BLaER1 treated with 17β-estradiol and CSF1 and Interleukin-3, amounts not matched to agents 10 nM and 100 nM (cell line): ENCODE results near the gene GRID1.

Experiments used
- H3K27ac ChIP-seq, 11 experiments: shearing (Covaris generic); formaldehyde crosslinking; 2 replicates each; pipeline ENCODE4 v1.8.1; 2022
- H3K27me3 ChIP-seq, 11 experiments: shearing (Covaris generic); formaldehyde crosslinking; 2 replicates each; pipeline ENCODE4 v1.8.1; 2022
- H3K36me3 ChIP-seq, 11 experiments: shearing (Covaris generic); formaldehyde crosslinking; 2 replicates each; pipeline ENCODE4 v1.8.1; 2022
- H3K4me1 ChIP-seq, 10 experiments: shearing (Covaris generic); formaldehyde crosslinking; 2 replicates each; pipeline ENCODE4 v1.8.1; 2022
- H3K4me2 ChIP-seq, 11 experiments: shearing (Covaris generic); formaldehyde crosslinking; 2 replicates each; pipeline ENCODE4 v1.8.1; 2022
- H3K4me3 ChIP-seq, 10 experiments: shearing (Covaris generic); formaldehyde crosslinking; 2 replicates each; pipeline ENCODE4 v1.8.1; 2022
- H3K9ac ChIP-seq, 11 experiments: shearing (Covaris generic); formaldehyde crosslinking; 2 replicates each; pipeline ENCODE4 v1.8.1; 2022
- H3K9me3 ChIP-seq, 11 experiments: shearing (Covaris generic); formaldehyde crosslinking; replicated peaks in 1 of 11; 2 replicates each; pipeline ENCODE4 v1.8.1; 2022
- H4K20me1 ChIP-seq, 11 experiments: shearing (Covaris generic); formaldehyde crosslinking; 2 replicates each; pipeline ENCODE4 v1.8.1; 2022
- Cebpa-rat ChIP-seq, 11 experiments: shearing (Covaris generic); IDR thresholded peaks; 2 replicates each; pipeline ENCODE4 v1.8.1; 2022

Gene GRID1

GRCh38 chr10:86160890-86161585 is 205.6 kb downstream of the GRID1 start:
- no peak overlapping the region for H3K4me2 ChIP-seq
- H3K4me1 ChIP-seq = no peaks in the 10 kb centered on the region
- H3K27me3 ChIP-seq = no peaks in the 10 kb centered on the region
- H4K20me1 ChIP-seq = no peaks in the 10 kb centered on the region
- H3K27ac ChIP-seq = no peak overlapping the region
- TF ChIP-seq Cebpa-rat (IDR thresholded peaks at IDR 0.05) = no peak
- H3K9ac ChIP-seq = no peak overlapping the region
- no peaks in the 10 kb centered on the region for H3K36me3 ChIP-seq
- H3K4me3 ChIP-seq = no peak overlapping the region
- H3K9me3 ChIP-seq = no peaks in the 10 kb centered on the region

DNA sequence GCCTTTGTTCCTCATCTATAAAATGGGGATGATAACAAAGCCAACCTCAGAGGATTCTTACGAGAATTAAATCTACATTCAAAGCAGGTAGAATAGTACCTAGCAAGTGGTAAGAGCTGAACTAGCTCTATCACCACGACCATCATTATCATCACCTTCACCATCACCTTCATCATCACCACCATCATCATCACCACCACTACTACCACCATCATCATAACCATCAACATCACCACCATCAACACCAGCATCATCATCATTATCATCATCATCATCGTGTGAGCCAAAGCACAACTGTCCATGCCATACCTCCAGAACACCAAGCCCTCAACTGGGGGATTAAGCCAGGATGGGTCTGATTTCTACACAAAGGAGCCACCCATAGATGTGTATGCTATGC is 206.8 kb downstream of the GRID1 start:
- Histone ChIP-seq H3K36me3 (no peaks in the 10 kb centered on the region), H3K27ac (no peak overlapping the region), H3K9me3 (no peaks in the 10 kb centered on the region), H3K4me3 (no peak overlapping the region), H3K27me3 (no peaks in the 10 kb centered on the region), H3K4me2 (no peak overlapping the region), H3K9ac (no peak overlapping the region), H4K20me1 (no peaks in the 10 kb centered on the region), H3K4me1 (no peaks in the 10 kb centered on the region)
- no peak for TF ChIP-seq Cebpa-rat (IDR thresholded peaks at IDR 0.05)

GRCh38 chr10:86155054-86155921 is 211.3 kb downstream of the GRID1 start:
- H3K9me3 ChIP-seq = no peaks in the 10 kb centered on the region
- H4K20me1 ChIP-seq = no peaks in the 10 kb centered on the region
- H3K4me2 ChIP-seq = no peak overlapping the region
- TF ChIP-seq Cebpa-rat (IDR thresholded peaks at IDR 0.05) = no peak
- H3K27ac ChIP-seq = no peak overlapping the region
- no peaks in the 10 kb centered on the region for H3K36me3 ChIP-seq
- no peaks in the 10 kb centered on the region for H3K27me3 ChIP-seq
- H3K4me3 ChIP-seq = no peak overlapping the region
- H3K9ac ChIP-seq = no peak overlapping the region
- H3K4me1 ChIP-seq = no peaks in the 10 kb centered on the region

- H3K9me3 ChIP-seq = no peaks in the 10 kb centered on the region
- no peak for TF ChIP-seq Cebpa-rat (IDR thresholded peaks at IDR 0.05)
- no peak overlapping the region for H3K9ac ChIP-seq
- H3K4me2 ChIP-seq = no peak overlapping the region
- H4K20me1 ChIP-seq = no peaks in the 10 kb centered on the region
- H3K27me3 ChIP-seq = no peaks in the 10 kb centered on the region
- H3K27ac ChIP-seq = no peak overlapping the region
- no peak overlapping the region for H3K4me3 ChIP-seq
- H3K4me1 ChIP-seq = no peaks in the 10 kb centered on the region
- no peaks in the 10 kb centered on the region for H3K36me3 ChIP-seq
Observed at GRCh38 chr10:86153751-86154150, 212.8 kb downstream of the GRID1 start.

DNA sequence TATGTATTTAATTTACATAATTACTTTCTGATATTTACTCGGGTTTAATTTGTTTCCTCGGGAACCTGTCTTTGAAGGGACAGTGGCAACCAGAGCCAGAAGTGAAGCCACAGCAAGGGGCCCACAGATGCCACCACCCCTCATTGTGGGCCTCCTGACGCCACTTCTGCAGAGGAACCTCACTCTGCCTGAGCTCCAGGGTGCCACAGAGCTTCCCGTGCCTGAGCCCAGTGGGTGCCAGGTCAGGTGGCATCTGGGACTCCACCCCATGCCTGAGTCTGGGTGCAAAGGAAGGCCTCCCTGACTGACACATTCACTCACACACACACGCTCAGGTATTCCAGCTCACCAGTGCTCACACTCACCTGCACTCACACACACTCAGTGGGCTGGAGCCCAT is 213.7 kb downstream of the GRID1 start:
- no peaks in the 10 kb centered on the region for H3K27me3 ChIP-seq
- H3K4me2 ChIP-seq = no peak overlapping the region
- H3K9me3 ChIP-seq = no peaks in the 10 kb centered on the region
- H3K27ac ChIP-seq = no peak overlapping the region
- no peaks in the 10 kb centered on the region for H3K4me1 ChIP-seq
- no peaks in the 10 kb centered on the region for H3K36me3 ChIP-seq
- no peak for TF ChIP-seq Cebpa-rat (IDR thresholded peaks at IDR 0.05)
- no peak overlapping the region for H3K9ac ChIP-seq
- no peaks in the 10 kb centered on the region for H4K20me1 ChIP-seq
- no peak overlapping the region for H3K4me3 ChIP-seq

DNA sequence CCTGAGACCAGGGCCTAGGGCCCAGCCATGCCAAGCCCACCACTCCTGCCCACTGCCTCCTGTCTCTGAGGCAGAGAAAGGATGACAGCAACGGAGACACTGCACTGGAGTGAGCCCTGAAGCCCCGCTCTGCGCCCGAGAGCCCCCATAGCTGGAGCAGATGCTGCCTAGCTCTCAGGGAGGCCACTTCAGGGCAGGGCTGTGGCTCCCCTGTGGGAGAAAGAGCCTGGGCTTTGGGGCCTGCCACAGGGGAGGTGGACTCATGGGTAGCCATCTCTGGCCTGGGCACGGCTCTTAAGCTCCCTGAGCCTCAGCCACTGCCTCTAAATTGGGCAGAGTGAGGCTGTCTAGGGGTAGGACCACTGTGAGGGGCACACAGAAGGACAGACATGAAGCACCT is 214.2 kb downstream of the GRID1 start:
- Histone ChIP-seq H3K27ac (no peak overlapping the region), H3K4me3 (no peak overlapping the region), H3K9ac (no peak overlapping the region), H3K4me1 (no peaks in the 10 kb centered on the region), H3K36me3 (no peaks in the 10 kb centered on the region), H3K9me3 (no peaks in the 10 kb centered on the region), H3K4me2 (no peak overlapping the region), H3K27me3 (no peaks in the 10 kb centered on the region), H4K20me1 (no peaks in the 10 kb centered on the region)
- TF ChIP-seq Cebpa-rat (IDR thresholded peaks at IDR 0.05) = no peak

GRCh38 chr10:86151613-86152012 is 215.0 kb downstream of the GRID1 start:
- Histone ChIP-seq H3K4me1 (peaks cover 0 to 4% (median 2%) of the 10 kb centered on the region in 10 experiments; a peak in 10 of 20 replicates), H3K27ac (no peak overlapping the region), H4K20me1 (no peaks in the 10 kb centered on the region), H3K36me3 (no peaks in the 10 kb centered on the region), H3K4me2 (no peak overlapping the region), H3K27me3 (no peaks in the 10 kb centered on the region), H3K9me3 (no peaks in the 10 kb centered on the region), H3K4me3 (no peak overlapping the region), H3K9ac (no peak overlapping the region)
- no peak for TF ChIP-seq Cebpa-rat (IDR thresholded peaks at IDR 0.05)

GRCh38 chr10:86149257-86149656 is 217.3 kb downstream of the GRID1 start:
- Histone ChIP-seq H3K4me2 (no peak overlapping the region), H3K9ac (no peak overlapping the region), H3K36me3 (no peaks in the 10 kb centered on the region), H4K20me1 (no peaks in the 10 kb centered on the region; a peak in 1 of 22 replicates), H3K9me3 (no peaks in the 10 kb centered on the region), H3K4me1 (peaks cover 0 to 7% (median 6%) of the 10 kb centered on the region in 10 experiments; a peak in 10 of 20 replicates), H3K27me3 (no peaks in the 10 kb centered on the region), H3K27ac (no peak overlapping the region), H3K4me3 (no peak overlapping the region)
- no peak for TF ChIP-seq Cebpa-rat (IDR thresholded peaks at IDR 0.05)

DNA sequence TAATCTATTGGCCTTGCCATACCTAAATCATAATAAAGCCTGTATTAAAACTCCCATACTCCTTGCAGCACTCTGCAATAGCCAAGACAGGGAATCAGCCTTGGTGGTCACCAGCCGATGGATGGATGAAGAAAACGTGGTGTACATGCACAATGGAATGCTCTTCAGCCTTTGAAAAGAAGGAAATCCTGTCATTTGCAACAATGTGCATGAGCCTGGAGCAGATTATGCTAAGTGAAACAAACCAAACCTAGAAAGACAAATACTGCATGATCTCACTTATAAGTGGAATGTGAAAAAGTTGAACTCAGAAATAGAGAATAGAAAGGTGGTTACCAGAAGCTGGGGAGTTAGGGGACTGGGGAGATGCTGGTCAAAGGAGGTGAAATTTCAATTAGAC is 218.5 kb downstream of the GRID1 start:
- H3K9me3 ChIP-seq = no peaks in the 10 kb centered on the region
- TF ChIP-seq Cebpa-rat (IDR thresholded peaks at IDR 0.05) = no peak
- no peaks in the 10 kb centered on the region for H3K36me3 ChIP-seq
- no peak overlapping the region for H3K27ac ChIP-seq
- H3K4me2 ChIP-seq = no peak overlapping the region
- H3K4me3 ChIP-seq = no peak overlapping the region
- no peaks in the 10 kb centered on the region; a peak in 1 of 22 replicates for H4K20me1 ChIP-seq
- peaks cover 0 to 7% (median 6%) of the 10 kb centered on the region in 10 experiments; a peak in 10 of 20 replicates for H3K4me1 ChIP-seq
- no peak overlapping the region for H3K9ac ChIP-seq
- no peaks in the 10 kb centered on the region for H3K27me3 ChIP-seq
